CD4-positive, alpha-beta T cell (primary cell): ENCODE data around the gene PDGFRB. TPM values are rescaled to one million over a fixed set of nuclear protein-coding genes. Genes with fewer than 3 reads are reported as not detected.

Source experiments
- ATAC-seq: fragments of 200-7000 bp; cut with Tn5 transposase; one replicate; pipeline ENCODE4 v1.10.0; 2022; ENCODE audit warnings: mild to moderate bottlenecking; ENCODE audit not compliant: poor library complexity
- CTCF ChIA-PET: fragments of 350-600 bp; sonication (Branson Sonifier 250); formaldehyde crosslinking; loops from one replicate; lab custom pipeline; 2021; ENCODE audit warnings: antibody characterized with exemption, inconsistent platforms; lab: Charles Lee
- POLR2A ChIA-PET: fragments of 350-600 bp; sonication (Branson Sonifier 250); formaldehyde crosslinking; loops from one replicate; lab custom pipeline; 2021; ENCODE audit warnings: antibody characterized with exemption, inconsistent platforms; lab: Charles Lee
- DNase-seq, 14 experiments: peaks; one replicate each; pipeline ENCODE4 v3.0.0-alpha.2; 2013 to 2020; ENCODE audit warnings: mixed read lengths in 2 of 14
- H3K27ac ChIP-seq, 2 donors: one replicate each; pipeline versions ENCODE4 v1.5.1 to v1.7.0; 2013; ENCODE audit warnings: low read length in 2 of 2, low read depth in 1 of 2, mild to moderate bottlenecking in 1 of 2
- H3K27me3 ChIP-seq, 2 experiments: 1 replicate in 1 of 2; 2 replicates in 1 of 2; pipeline versions ENCODE4 v1.6.1 to v1.7.0; 2013; ENCODE audit warnings: low read length in 2 of 2, control low read depth in 1 of 2, mild to moderate bottlenecking in 1 of 2, moderate library complexity in 1 of 2; ENCODE audit not compliant: insufficient read depth in 2 of 2, control insufficient read depth in 1 of 2
- H3K36me3 ChIP-seq: one replicate; pipeline ENCODE4 v1.6.1; 2013; ENCODE audit warnings: low read length, control low read depth; ENCODE audit not compliant: insufficient read depth
- H3K4me1 ChIP-seq: one replicate; pipeline ENCODE4 v1.6.1; 2013; ENCODE audit warnings: low read length, control low read depth; ENCODE audit not compliant: insufficient read depth
- H3K4me3 ChIP-seq: one replicate; pipeline ENCODE4 v1.5.1; 2013; ENCODE audit warnings: mild to moderate bottlenecking, low read length, moderate library complexity
- H3K9me3 ChIP-seq, 2 experiments: 1 replicate in 1 of 2; 2 replicates in 1 of 2; pipeline versions ENCODE4 v1.6.1 to v1.7.0; 2013; ENCODE audit warnings: low read length in 2 of 2, mild to moderate bottlenecking in 2 of 2, control low read depth in 1 of 2, moderate library complexity in 1 of 2; ENCODE audit not compliant: control insufficient read depth in 1 of 2, insufficient read depth in 1 of 2
- H3K27ac Mint-ChIP-seq: one replicate; pipeline ENCODE4 v1.8.0; 2020; ENCODE audit warnings: mixed read lengths
- H3K27me3 Mint-ChIP-seq: one replicate; pipeline ENCODE4 v1.8.0; 2021; ENCODE audit warnings: mixed read lengths
- H3K36me3 Mint-ChIP-seq: one replicate; pipeline ENCODE4 v1.8.0; 2021; ENCODE audit warnings: low read depth, mixed read lengths
- H3K4me1 Mint-ChIP-seq: one replicate; pipeline ENCODE4 v1.8.0; 2021; ENCODE audit warnings: low read depth, mixed read lengths
- H3K4me3 Mint-ChIP-seq: one replicate; pipeline ENCODE4 v1.8.0; 2020; ENCODE audit warnings: mild to moderate bottlenecking, mixed read lengths
- H3K9me3 Mint-ChIP-seq: one replicate; pipeline ENCODE4 v1.8.0; 2020; ENCODE audit warnings: mixed read lengths
- intact Hi-C, 2 experiments: fragments of 100-400 bp; cut with DNase I in 1 of 2; cut with micrococcal nuclease in 1 of 2; formaldehyde crosslinking; loops; one replicate each; pipeline versions ENCODE4 v1.15.1 to v1.9.0; 2023 to 2025; cut with DNase I, micrococcal nuclease
- total RNA-seq, 174 experiments: library from RNA in 2 of 174; stranded (reverse) in 2 of 174; gene quantifications; one replicate each; pipeline ENCODE4 v1.2.3 and lab custom pipeline; 2021 to 2026
- TF ChIP-seq, protein P1 (sequence below): fragments of 200-600 bp; IDR thresholded peaks from one replicate; pipeline ENCODE4 v1.8.0; 2022; ENCODE audit warnings: antibody characterized with exemption, mild to moderate bottlenecking

PDGFRB gene
- total RNA-seq, 2 experiments from 2014 or later = not detected

DNA sequence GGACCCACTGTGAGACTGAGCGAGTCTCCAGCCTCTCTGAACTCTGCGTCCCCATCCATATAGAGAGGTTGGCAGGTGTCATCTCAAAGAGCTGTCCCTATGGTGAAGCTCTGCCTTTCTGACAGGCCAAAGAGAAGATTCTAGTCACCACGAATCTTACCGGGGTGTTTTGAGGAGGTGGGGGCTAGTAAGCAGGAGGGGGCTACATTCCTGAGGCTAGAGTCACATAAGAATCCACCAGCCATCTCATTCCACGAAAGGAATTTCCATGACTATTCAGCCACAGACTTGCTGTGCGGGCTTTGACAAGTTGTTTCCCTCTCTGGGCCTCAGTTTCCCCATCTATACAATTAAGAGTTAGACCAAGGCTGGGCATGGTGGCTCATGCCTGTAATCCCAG is 16.3 kb downstream of the PDGFRB start:
- no peak for ATAC-seq
- Mint-ChIP-seq H3K27me3 (no peaks in the 10 kb centered on the region), H3K36me3 (no peaks in the 10 kb centered on the region), H3K4me1 (no peaks in the 10 kb centered on the region), H3K27ac (no peak overlapping the region), H3K9me3 (no peaks in the 10 kb centered on the region), H3K4me3 (no peak overlapping the region)
- Histone ChIP-seq H3K9me3 (no peaks in the 10 kb centered on the region), H3K27me3 (no peaks in the 10 kb centered on the region), H3K36me3 (no peaks in the 10 kb centered on the region), H3K4me1 (no peaks in the 10 kb centered on the region), H3K4me3 (no peak overlapping the region), H3K27ac (no peak overlapping the region)
- DNase-seq = no peak
- ChIA-PET POLR2A (no interaction called here), CTCF (no interaction called here)
- intact Hi-C loops = no loop called here
- TF ChIP-seq, protein P1, sequence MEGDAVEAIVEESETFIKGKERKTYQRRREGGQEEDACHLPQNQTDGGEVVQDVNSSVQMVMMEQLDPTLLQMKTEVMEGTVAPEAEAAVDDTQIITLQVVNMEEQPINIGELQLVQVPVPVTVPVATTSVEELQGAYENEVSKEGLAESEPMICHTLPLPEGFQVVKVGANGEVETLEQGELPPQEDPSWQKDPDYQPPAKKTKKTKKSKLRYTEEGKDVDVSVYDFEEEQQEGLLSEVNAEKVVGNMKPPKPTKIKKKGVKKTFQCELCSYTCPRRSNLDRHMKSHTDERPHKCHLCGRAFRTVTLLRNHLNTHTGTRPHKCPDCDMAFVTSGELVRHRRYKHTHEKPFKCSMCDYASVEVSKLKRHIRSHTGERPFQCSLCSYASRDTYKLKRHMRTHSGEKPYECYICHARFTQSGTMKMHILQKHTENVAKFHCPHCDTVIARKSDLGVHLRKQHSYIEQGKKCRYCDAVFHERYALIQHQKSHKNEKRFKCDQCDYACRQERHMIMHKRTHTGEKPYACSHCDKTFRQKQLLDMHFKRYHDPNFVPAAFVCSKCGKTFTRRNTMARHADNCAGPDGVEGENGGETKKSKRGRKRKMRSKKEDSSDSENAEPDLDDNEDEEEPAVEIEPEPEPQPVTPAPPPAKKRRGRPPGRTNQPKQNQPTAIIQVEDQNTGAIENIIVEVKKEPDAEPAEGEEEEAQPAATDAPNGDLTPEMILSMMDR = no peak

DNA sequence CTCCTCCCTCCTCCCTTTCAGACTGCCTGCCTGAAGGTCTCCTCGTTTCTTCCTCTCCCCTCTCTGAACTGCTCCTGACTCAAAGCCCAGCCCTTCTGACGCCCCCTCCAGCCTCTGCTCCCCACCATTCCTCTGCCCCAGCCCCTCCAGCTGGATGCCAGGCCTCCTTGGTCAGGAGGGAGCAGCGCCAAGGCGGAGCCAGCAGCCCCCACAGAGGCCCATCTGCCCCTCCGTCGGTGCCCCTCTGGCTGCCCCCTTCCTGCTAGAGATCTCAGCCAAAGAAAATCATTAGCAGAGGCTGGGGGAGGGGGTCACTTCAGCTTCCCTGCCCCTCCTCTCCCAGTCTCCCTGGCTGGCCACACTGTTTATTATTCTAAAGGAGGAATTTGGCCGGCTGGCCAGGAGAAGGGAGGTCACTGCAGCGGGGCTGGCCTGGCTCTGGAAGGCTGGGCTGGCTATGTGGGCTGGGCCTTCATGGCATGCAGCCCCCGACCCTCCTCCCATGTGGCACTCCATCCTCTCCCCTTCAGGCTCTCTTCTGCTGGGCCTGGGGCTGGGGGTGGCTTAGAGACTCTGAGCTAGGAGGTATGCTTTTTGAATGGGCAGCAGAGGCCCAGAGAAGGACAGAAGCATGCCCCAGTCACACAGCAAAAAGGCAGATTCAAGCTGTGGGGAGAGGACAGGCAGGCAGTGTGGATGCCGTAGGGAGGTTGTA is 16.9 kb downstream of the PDGFRB start:
- TF ChIP-seq, protein P1 = no peak
- intact Hi-C loops = no loop called here
- POLR2A ChIA-PET = no interaction called here
- Mint-ChIP-seq H3K9me3 (no peaks in the 10 kb centered on the region), H3K27ac (no peak overlapping the region), H3K4me3 (no peak overlapping the region), H3K36me3 (no peaks in the 10 kb centered on the region), H3K4me1 (no peaks in the 10 kb centered on the region), H3K27me3 (no peaks in the 10 kb centered on the region)
- H3K27me3 ChIP-seq = no peaks in the 10 kb centered on the region
- H3K4me1 ChIP-seq = no peaks in the 10 kb centered on the region
- no peaks in the 10 kb centered on the region for H3K9me3 ChIP-seq
- no peak overlapping the region for H3K4me3 ChIP-seq
- H3K27ac ChIP-seq = no peak overlapping the region
- H3K36me3 ChIP-seq = no peaks in the 10 kb centered on the region
- DNase-seq = no peak
- no peak for ATAC-seq
- CTCF ChIA-PET = no interaction called here

DNA sequence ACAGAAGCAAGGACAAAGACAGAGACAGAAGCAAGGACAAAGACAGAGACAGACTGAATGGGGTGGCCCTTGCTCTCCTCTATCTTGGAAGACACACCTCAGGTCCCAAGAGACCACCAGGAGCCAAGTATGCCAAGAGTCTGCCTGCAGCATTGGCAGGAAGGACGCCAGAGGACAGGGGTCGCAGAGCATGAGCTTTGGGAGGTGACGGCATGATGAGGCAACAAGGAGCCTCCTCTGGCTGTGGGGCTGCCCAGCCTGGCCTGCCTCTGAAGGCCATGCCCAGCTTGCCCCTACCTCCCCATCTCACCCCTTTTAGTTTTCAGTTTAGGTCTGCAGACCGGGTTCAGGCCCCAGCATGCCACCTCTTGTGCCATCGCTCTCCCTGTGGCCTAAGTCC is 17.6 kb downstream of the PDGFRB start:
- no peak overlapping the region for H3K27ac Mint-ChIP-seq
- CTCF ChIA-PET = no interaction called here

More for the DNA sequence above, 17.6 kb downstream of the PDGFRB start:
- H3K9me3 ChIP-seq = no peaks in the 10 kb centered on the region
- no peak overlapping the region for H3K27ac ChIP-seq
- POLR2A ChIA-PET = no interaction called here
- H3K4me1 ChIP-seq = no peaks in the 10 kb centered on the region
- H3K4me3 ChIP-seq = no peak overlapping the region
- H3K27me3 ChIP-seq = no peaks in the 10 kb centered on the region
- DNase-seq = no peak
- TF ChIP-seq, protein P1 = no peak
- Mint-ChIP-seq H3K36me3 (no peaks in the 10 kb centered on the region), H3K4me3 (no peak overlapping the region), H3K4me1 (no peaks in the 10 kb centered on the region), H3K9me3 (no peaks in the 10 kb centered on the region), H3K27me3 (no peaks in the 10 kb centered on the region)
- intact Hi-C loops = no loop called here
- H3K36me3 ChIP-seq = no peaks in the 10 kb centered on the region
- ATAC-seq = no peak
